Skin of body (tissue), 2 donors: ENCODE data around the gene PPP1R7. TPM values are rescaled to one million over a fixed set of nuclear protein-coding genes. Genes with fewer than 3 reads are reported as not detected.
"Not testable (repeated sequence)": the region's sequence is repeated elsewhere in the genome, so short reads cannot be mapped to it uniquely, and the experiment has no call there.

Experiments
- DNase-seq: peaks from one replicate; lab custom pipeline; 2025; lab: John Stamatoyannopoulos, UW
- total RNA-seq: library from RNA; depleted of rRNA; stranded (reverse); fragments of >200 nt; gene quantifications from one replicate; pipeline ENCODE4 v1.2.3, GENCODE V29; 2014

Gene PPP1R7, protein sequence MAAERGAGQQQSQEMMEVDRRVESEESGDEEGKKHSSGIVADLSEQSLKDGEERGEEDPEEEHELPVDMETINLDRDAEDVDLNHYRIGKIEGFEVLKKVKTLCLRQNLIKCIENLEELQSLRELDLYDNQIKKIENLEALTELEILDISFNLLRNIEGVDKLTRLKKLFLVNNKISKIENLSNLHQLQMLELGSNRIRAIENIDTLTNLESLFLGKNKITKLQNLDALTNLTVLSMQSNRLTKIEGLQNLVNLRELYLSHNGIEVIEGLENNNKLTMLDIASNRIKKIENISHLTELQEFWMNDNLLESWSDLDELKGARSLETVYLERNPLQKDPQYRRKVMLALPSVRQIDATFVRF
- total RNA-seq: 31.3 TPM

DNA sequence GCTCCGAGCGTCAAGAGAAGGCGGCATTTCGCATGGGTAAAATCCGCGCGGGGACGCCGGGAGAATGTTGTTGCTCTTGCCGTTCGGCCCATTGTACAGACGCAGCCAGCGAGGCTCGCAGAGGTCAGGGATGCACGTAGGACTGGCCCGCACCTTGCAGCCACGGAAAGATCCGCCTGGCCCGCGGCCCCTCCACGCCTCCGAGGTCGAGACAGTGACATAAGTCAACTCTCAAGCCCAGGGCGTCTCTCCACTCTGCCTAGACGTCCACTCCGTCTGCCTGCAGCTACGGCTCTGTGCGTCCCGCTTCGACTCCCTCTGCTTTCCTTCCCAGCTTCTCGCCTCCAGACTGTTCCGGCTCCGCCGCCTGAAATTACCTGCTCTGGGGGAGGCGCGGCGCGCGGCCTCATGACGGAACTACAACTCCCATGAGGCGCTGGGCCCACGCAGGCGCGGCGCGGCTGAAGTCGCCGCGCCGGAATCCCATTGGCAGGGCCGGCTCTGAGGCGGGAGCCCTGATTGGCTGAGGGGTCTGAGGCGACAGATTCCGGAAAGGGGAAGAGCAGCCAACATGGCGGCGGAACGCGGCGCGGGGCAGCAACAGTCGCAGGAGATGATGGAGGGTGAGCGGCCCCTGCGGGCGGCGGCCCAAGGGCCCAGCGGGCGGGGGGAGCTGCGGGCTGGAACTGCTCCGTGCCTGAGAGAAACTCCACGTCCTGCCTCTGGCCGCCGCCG, at the start of gene PPP1R7:
Gene PPP1R7, plus strand, starts transcription at position 543 of the 735 bp plus-strand sequence. Its CDS starts 29 bp downstream, at position 572.
- DNase-seq: peak; percentile 94

GRCh38 chr2:241102239-241102803, 47.9 kb upstream of the PPP1R7 start, which contains the start of gene MTERF4:
TSS of gene MTERF4 (minus strand) at chr2:241102287. CDS start at chr2:241102273, 14 bp downstream.
- DNase-seq: peak; percentile 78

DNA sequence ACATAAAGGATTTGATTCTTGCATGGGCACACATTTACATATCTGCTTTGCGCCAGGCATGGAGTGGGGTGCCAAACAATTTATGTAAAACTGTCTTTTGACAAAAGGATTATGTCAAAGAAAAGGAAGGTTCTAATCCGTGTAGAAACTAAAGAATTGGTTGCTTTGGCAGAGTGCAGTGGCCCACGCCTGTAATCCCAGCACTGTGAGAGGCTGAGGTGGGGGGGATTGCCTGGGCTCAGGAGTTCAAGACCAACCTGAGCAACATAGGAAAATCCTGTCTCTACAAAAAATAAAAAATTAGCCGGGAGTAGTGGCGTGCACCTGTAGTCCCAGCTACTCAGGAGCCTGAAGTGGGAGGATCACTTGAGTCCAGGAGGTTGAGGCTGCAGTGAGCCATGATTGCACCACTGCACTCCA, 47.1 kb upstream of the PPP1R7 start:
- DNase-seq: no peak

DNA sequence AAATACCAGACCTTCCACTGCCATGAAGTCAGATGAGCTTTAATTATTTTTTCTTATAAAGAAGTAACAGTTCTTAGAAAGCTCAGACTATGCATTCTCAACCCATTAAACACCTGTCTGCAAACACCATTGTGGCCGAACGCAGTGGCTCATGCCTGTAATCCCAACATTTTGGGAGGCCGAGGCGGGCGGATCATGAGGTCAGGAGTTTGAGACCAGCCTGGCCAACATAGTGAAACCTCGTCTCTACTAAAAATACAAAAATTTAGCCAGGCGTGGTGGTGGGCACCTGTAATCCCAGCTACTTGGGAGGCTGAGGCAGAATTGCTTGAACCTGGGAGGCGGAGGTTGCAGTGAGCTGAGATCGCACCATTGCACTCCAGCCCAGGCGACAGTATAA, 45.7 kb upstream of the PPP1R7 start:
- DNase-seq: not testable (repeated sequence)

GRCh38 chr2:241105641-241106040, 44.6 kb upstream of the PPP1R7 start:
- no peak for DNase-seq

GRCh38 chr2:241107031-241107783, 43.1 kb upstream of the PPP1R7 start:
- DNase-seq: no peak

DNA sequence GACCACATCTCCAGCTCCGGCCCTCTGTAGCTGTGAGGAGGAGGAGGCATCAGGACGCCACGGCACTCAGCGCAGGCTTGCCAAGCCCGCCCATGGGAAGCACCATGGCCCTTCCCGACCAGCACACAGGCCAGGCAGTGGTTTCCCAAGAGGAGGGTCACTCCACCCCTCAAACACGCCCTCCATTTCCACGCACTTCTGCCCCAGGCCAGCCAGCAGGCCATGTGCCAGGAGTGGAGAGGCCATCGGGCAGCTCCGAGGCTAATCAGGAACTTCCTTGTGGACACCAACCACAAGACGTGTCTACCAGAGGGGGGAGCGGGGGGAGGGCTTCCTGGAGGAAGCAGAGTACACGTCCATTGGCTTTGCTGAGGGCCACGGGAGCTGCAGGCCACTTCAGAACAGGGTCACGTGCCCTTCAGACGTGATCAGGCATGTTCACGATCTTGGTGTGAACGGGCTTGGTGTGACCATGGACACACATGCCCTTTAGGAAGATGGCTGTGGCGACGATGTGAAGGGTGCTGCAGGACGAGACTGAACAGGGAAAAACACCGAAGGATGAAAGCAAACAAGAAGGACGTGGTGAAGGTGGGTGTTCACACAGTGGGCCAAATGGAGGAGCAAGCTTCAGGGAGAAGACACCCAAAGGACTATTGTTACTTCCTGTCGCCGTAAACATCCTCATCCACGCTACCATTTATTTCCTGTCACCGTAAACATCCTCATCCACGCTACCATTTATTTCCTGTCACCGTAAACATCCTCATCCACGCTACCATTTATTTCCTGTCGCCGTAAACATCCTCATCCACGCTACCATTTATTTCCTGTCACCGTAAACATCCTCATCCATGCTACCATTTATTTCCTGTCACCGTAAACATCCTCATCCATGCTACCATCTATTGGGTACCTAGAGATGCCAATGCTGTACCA, 41.7 kb upstream of the PPP1R7 start:
- no peak for DNase-seq

GRCh38 chr2:241109210-241110088, 40.8 kb upstream of the PPP1R7 start:
- DNase-seq: no peak

- no peak for DNase-seq
Observed at GRCh38 chr2:241110089-241110606, 40.1 kb upstream of the PPP1R7 start.

GRCh38 chr2:241110607-241111439, 39.4 kb upstream of the PPP1R7 start:
- no peak for DNase-seq

GRCh38 chr2:241111440-241111805, 38.8 kb upstream of the PPP1R7 start:
- no peak for DNase-seq

- no peak for DNase-seq
Observed at GRCh38 chr2:241112046-241112445, 38.2 kb upstream of the PPP1R7 start.

DNA sequence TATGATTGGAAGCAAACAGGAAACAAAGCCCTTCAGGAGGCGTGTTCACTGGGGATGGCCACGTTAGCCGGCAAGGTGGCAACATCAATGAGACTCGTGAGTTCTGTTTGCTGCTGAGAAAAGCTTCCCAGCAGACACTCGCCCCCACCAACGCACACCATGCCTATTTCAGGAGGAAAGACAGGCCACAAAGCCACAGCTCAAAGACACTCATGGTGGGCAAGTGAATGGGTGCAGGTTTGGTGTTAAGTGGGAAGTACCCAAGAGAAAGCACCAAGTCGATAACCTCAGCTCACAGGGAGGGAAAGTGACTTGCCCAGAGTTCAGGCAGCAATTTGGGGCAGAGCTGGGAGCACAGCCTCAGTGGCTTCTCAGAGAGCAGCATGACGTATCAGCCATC, 37.7 kb upstream of the PPP1R7 start:
- no peak for DNase-seq

GRCh38 chr2:241114836-241115235, 35.4 kb upstream of the PPP1R7 start:
- DNase-seq: no peak

- no peak for DNase-seq
Observed at GRCh38 chr2:241115361-241115760, 34.9 kb upstream of the PPP1R7 start.

DNA sequence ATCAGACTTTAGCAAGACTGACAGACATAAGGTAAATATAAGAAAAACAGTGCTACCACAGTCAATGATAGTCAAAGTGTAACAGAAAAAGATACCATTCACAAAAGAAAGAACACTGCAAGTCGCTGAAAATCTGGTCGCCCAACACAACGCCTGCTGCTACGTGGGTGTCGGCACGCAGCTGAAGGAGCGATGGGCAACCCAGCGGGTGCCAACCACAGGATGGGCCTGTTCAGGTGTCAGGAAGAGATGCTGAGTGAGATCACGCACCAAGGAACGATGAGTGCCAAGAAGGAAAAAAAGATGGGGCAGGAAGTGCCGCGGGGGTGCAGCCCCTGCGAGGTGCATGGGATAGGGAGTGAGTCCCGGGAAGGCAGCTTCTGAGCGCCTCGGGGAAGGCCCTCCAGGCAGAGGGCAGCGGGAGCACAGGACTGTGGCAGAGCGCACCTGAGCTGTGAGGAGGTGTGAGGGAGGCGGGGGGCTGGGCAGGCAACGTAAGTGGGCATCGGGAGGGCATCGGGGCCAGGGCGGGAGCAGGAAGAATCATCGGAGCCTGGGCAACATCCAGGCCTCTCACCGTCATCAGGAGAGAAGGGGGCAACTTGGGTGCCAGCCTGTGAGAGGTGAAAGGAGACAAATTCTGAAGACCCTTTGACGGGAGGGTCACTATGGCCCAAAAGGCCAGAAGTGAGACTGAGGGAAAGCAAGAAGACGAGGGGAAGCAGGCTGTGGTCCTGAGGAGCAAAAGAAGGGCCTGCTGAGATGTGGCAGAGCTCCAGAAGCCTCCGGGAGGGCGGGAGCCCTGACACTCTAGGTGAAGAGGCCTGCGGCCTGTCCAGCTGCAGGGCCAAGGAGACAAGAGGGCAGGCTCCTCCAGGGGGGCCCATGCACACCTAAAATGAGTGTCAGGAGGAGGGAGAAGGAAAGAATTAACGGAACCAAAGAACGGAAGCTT, 33.4 kb upstream of the PPP1R7 start:
- DNase-seq: no peak
